Cerebellar nuclear complex (tissue), 1 donor: ENCODE data around the gene OR11G2.
"Not testable (repeated sequence)": the region's sequence is repeated elsewhere in the genome, so short reads cannot be mapped to it uniquely, and the experiment has no call there.

Source experiments
- DNase-seq, 2 experiments: peaks; one replicate each; lab custom pipeline; 2025; lab: John Stamatoyannopoulos, UW

Gene OR11G2

GRCh38 chr14:20190596-20190995, at the start of gene OR11G2:
Gene OR11G2, plus strand, starts transcription at chr14:20190896. Its CDS starts 6,542 bp downstream, at chr14:20197438.
- DNase-seq: no peak

DNA sequence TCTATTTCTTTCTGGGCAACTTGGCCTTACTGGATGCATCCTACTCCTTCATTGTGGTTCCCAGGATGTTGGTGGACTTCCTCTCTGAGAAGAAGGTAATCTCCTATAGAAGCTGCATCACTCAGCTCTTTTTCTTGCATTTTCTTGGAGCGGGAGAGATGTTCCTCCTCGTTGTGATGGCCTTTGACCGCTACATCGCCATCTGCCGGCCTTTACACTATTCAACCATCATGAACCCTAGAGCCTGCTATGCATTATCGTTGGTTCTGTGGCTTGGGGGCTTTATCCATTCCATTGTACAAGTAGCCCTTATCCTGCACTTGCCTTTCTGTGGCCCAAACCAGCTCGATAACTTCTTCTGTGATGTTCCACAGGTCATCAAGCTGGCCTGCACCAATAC, 46.8 kb upstream of the OR11G2 start:
- DNase-seq: no peak

GRCh38 chr14:20144820-20145219, 45.9 kb upstream of the OR11G2 start:
- no peak for DNase-seq

DNA sequence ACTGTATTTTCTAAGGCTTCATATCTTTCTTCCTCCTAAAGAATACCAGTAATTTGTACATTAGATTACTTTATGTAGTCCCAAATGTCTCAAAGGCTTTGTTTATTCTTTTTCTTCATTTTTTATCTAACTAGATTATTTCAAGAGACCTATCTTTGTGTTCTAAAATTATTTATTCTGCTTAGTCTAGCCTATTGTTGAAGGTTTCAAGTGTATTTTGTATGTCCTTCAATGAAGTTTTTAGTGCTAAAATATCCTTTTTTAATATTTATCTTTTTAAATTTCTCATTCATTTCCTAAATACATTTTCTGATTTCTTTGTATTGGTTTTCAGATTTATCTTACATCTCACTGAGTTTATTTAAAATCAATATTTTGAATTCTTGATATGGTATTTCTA, 26.2 kb upstream of the OR11G2 start:
- DNase-seq: no peak

DNA sequence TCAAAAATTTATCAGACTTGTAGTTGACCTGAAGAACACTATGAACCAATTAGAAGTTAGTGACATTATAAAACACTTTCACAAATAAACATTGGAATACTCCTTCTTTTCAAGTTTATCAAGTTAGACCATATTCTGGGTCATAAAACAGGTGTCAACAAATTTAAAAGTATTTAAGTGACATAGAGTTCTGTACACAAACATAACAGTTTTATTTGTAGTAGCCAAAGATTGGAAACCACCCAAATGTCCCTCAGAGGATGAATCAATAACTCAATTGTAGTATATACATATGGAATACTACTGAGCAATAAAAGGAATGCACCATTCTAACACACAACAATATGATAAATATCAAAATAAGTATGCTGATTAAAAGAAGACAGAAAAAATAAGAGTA, 23.6 kb upstream of the OR11G2 start:
- DNase-seq: no peak

GRCh38 chr14:20169852-20170251, 20.8 kb upstream of the OR11G2 start:
- not testable (repeated sequence) for DNase-seq

- DNase-seq: not testable (repeated sequence)
Measured at GRCh38 chr14:20174205-20174604, 16.5 kb upstream of the OR11G2 start.

- DNase-seq: no peak
Measured at GRCh38 chr14:20176330-20176729, 14.4 kb upstream of the OR11G2 start.

- DNase-seq: no peak
Measured at GRCh38 chr14:20177433-20177974, 13.2 kb upstream of the OR11G2 start.

- no peak for DNase-seq
Measured at GRCh38 chr14:20179218-20179617, 11.5 kb upstream of the OR11G2 start.

DNA sequence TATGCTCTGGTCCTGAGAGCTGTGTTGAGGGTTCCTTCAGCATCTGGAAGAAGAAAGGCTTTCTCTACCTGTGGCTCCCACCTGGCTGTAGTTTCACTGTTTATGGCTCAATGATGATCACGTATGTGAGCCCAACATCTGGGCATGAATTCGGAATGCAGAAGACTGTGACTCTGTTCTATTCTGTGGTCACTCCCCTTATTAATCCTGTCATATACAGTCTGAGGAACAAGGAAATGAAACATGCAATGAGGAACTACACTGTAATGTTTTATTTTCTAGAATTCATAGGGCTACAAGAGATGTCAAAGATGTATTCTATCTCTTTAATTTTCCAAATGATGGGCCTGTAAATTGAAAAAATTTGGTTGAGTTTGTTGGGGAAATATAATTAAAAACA, 10.8 kb upstream of the OR11G2 start:
- no peak for DNase-seq

DNA sequence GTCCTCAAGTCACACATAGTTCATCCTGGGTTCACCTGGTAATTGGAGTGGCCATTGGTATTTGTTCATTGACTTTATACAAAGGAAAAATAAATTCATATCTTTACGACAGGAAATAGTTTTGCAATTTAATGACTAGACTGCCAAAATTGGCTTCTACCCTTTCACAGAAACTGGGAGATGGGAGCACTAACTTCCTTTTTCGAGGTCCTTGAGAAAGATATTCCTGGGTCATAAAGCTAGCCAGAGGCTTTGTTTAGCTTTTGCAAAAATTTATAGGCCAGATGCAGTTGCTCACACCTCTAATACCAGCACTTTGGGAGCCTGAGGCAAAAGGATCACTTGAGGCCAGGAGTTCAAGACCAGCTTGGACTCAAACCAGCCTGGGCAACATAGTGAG, 10.2 kb upstream of the OR11G2 start:
- no peak for DNase-seq

DNA sequence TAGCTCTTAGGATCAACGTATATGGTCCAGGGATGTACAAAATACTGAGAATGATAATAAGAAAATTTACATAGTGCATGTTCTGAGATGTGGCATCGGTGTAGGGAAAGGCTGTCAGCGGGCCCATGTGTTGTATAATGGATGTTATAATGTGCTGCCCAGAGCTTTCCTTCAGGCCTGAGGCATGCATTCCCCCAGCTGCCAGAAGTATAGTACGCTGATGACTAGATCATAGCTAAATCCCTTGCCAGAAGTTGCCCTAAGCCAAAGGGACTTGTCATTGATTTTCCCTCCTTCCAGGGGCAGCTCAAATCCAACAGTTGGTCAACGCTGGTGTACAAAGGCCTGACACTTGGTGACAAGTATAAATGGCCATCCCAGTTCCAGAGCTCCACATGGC, 6.5 kb upstream of the OR11G2 start:
- no peak for DNase-seq

DNA sequence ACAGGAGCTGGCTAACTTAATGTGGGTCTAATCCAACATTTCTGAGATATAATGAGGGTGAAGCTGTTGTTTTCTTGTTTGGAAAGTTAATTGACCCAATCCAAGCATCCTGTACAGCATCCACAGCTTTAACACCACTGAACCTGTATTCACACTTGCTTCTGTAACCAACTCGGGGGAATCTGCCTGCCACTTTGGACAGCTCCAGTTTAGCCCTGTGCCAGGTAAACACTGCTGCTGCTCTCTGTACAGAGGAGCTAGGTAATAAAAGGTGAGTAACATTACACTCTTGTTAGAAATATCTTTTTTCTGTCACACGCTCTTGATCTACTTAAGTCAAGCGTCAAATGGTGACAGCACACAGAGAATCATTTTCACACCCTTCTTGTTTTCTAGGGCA, 700 bp downstream of the OR11G2 start:
- no peak for DNase-seq

GRCh38 chr14:20194101-20194500, 3.4 kb downstream of the OR11G2 start:
- no peak for DNase-seq

DNA sequence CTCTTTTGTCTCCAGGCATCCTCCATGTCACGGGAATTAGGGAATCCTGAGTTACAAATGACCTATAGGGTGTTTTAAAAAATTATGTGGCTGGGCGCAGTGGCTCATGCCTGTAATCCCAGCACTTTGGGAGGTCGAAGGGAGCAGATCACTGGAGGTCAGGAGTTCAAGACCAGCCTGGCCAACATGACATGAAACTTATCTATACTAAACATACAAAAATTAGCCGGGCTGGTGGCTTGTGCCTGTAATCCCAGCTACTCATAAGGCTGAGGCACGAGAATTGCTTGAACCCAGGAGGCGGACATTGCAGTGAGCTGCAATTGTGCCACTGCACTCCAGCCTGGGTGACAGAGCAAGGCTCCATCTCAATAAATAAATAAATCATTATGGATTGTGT, 4.5 kb downstream of the OR11G2 start:
- DNase-seq: not testable (repeated sequence)

- DNase-seq: no peak
Measured at GRCh38 chr14:20195911-20196310, 5.2 kb downstream of the OR11G2 start.

DNA sequence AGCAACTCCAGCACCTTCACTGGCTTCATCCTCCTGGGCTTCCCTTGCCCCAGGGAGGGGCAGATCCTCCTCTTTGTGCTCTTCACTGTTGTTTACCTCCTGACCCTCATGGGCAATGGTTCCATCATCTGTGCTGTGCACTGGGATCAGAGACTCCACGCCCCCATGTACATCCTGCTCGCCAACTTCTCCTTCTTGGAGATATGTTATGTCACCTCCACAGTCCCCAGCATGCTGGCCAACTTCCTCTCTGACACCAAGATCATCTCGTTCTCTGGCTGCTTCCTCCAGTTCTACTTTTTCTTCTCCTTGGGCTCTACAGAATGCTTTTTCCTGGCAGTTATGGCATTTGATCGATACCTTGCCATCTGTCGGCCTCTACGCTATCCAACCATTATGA, 6.8 kb downstream of the OR11G2 start:
- DNase-seq: no peak

DNA sequence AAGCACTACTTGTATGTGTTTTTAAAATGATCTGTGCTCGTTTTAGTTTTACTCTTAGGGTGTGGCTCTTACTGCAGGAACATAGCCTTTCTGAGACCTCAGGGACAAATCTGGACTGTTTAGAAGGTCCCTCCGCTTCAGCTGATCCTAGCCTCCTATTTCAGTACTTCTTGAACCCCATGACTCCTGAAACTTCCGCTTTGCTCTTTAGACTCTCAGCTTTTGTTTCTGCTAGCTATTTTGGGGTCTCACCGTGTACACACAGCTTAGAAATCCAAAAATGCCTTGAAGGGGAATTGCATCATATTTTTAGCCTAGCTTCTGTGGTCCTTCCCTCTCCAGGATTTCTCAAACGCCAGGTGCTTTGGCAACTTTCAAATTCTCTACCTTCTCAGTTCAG, 8.3 kb downstream of the OR11G2 start:
- no peak for DNase-seq

GRCh38 chr14:20204721-20205120, 14.0 kb downstream of the OR11G2 start:
- no peak for DNase-seq

DNA sequence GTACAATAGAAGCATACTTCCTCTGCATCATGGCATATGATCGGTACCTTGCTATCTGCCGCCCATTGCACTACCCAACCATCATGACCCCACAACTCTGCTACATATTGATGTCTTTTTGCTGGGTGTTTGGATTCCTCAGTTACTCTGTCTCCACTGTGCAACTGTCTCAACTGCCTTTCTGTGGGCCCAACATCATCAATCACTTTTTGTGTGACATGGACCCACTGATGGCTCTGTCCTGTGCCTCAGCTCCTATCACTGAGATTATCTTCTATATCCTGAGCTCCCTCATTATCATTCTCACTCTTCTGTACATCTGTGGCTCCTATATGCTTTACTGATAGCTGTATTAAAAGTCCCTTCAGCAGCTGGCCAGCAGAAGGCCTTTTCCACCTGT, 18.9 kb downstream of the OR11G2 start:
- no peak for DNase-seq

DNA sequence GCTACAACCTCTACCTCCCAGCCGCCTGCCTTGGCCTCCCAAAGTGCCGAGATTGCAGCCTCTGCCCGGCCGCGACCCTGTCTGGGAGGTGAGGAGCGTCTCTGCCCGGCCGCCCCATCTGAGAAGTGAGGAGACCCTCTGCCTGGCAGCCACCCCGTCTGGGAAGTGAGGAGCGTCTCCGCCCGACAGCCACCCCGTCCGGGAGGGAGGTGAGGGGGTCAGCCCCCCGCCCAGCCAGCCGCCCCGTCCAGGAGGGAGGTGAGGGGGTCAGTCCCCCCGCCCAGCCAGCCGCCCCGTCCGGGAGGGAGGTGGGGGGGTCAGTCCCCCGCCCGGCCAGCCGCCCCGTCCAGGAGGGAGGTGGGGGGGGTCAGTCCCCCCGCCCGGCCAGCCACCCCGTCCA, 21.7 kb downstream of the OR11G2 start:
- DNase-seq: not testable (repeated sequence)

DNA sequence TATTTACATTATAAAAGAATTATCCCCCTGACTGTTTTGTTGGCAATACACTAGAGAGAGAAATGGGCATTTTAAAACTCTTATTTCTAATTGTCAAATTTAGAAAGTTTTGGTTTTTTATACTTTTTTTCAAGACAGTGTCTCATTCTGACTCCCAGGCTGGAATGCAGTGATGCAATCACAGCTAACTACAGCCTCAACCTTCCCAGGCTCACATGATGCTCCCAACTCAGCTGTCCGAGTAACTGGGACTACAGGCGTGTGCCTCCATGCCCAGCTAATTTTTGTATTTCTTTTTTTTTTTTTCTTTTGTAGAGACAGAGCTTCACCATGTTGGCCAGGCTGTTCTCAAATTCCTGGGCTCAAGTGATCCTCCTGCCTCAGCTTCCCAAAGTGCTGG, 24.5 kb downstream of the OR11G2 start:
- DNase-seq: no peak

DNA sequence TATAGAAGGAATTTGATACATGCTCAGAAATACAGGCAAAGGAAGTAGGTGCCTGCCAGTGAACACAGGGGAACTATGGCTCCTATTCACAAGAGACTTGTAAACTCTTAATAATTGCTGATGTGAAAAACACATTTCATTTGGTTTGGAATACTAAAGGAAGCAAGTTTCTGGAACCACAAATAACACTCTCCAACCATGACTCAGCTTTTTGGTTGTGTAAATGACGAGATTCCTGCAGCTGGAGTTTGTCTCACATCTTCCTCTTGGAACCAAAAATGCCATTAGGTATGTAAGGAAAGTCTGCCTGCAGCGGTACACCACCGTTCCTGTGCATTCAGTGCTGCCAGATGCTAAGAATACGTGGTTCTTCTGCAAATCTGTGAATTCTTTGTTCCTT, 28.3 kb downstream of the OR11G2 start:
- DNase-seq: no peak

- no peak for DNase-seq
Measured at GRCh38 chr14:20223410-20223809, 32.7 kb downstream of the OR11G2 start, which contains the start of gene OR11H6. Gene OR11H6, plus strand, starts transcription at chr14:20223710. Its CDS starts 0 bp downstream, at chr14:20223710.
